ENCODE data around the gene PKDCC.

PKDCC gene

DNA sequence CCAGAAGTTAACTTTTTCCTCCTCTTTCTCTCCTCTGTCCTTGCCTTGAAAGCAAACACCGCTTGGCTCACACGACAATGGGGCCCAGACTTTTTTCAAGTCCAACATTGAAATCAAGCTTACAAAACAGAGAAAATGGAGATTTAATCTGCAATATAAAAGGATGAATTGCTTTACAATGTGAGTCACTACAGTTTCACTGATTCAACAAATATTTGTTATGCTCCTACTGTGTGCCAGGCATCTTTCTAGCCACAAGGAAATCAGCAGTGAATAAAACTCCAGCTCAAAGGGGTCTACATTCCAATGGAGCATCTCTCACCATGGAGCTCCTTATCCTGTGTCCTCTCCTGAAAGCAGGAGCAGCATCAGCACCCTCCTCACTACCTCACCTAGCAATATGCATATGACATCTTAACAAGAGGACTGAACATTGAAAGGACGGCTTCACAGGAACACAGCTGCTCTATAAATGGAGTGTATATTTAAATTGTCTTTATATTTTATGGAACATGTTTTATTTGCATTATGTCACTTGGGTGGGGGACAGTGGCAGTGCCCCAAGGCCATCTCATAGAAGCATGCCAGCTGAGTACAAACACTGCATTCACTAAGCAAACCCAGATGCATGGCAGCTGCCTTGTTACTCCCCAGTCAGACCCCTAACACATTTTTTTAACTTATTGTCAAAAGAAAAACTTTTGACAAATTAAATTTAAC is 39.5 kb downstream of the PKDCC start:
- DNase-seq (ENCODE audit: low read depth) = no peak

DNA sequence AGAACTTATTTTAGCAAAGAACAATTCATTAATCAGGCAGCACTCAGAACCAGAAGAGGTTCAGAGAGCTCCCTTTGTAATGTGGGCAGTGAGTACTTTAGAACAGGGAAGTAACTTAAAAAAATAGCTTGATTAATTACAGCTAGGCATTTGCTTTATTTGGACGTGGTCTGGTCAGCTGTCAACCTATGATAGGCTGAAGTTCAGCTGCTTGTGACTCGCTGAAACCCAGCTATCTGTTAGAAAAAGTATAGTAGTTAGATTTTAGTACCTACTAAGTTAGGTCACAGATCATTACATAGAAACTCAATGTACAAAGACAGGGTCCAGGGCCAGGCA is 40.0 kb downstream of the PKDCC start:
- no peak for DNase-seq (ENCODE audit: low read depth)

DNA sequence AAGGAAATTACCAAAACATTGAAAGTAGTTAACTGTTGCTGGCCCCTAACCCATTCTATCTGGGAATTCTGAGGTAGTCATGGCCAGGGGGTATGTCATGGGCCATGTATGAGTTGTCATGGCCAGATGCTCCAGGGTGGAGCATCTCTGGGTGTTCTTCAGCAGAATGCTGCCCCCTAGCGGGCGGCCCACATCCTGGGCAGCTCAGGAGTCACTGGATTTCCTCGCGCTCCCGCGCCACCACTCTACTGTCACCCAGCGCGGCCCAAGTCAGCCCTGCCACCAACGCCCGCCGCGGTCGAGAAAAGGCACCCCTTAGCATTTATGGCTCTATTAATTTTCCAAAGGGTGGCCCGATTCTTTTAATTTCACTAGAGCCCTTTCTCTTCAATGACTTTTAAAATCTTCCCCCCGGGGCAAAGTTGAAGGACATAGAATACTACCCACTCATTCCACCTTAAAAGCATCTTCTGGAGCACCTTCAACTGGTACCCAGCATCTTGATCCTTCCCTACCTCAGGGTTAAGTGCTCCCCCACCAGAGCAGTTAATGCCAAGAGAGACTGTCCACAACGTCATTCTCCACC is 41.6 kb downstream of the PKDCC start:
- no peak for DNase-seq (ENCODE audit: low read depth)

DNA sequence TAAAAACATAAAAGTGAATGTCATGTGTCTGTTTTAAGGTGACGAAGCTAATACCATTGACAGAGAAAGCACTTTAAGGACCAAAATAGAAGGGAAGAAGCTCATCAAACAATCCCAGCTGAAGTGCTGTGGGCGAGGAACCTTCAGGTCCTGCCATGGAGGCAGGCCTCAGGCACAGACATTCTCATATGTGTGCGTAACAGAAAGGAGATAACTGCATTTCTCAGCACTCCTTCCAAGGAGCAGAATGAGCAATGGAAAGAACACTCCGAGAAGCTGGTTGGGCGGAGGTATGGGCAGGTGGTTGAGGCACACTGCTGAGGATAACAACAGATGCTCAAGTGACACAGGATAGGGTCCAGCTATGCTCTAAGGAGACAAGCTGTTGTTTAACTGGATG is 42.4 kb downstream of the PKDCC start:
- DNase-seq (ENCODE audit: low read depth) = no peak

DNA sequence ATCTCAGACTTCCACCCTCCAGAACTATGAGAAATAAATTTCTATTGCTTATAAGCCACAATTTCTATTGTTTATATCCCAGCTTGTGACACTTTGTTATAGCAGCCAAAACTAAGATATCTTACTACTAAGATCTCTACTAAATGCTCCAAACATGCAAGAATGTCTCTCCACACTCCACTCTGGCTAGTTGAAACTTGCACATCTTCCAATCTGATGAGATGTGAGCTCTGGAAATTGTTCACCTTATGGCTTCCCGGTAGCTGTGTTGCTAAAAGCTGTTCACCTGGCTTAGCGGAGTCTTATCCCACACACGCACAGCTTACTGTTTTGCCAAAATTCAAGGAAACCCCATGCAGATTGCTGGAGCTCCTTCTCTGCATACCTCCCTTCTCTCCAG is 43.9 kb downstream of the PKDCC start:
- DNase-seq (ENCODE audit: low read depth) = no peak

DNA sequence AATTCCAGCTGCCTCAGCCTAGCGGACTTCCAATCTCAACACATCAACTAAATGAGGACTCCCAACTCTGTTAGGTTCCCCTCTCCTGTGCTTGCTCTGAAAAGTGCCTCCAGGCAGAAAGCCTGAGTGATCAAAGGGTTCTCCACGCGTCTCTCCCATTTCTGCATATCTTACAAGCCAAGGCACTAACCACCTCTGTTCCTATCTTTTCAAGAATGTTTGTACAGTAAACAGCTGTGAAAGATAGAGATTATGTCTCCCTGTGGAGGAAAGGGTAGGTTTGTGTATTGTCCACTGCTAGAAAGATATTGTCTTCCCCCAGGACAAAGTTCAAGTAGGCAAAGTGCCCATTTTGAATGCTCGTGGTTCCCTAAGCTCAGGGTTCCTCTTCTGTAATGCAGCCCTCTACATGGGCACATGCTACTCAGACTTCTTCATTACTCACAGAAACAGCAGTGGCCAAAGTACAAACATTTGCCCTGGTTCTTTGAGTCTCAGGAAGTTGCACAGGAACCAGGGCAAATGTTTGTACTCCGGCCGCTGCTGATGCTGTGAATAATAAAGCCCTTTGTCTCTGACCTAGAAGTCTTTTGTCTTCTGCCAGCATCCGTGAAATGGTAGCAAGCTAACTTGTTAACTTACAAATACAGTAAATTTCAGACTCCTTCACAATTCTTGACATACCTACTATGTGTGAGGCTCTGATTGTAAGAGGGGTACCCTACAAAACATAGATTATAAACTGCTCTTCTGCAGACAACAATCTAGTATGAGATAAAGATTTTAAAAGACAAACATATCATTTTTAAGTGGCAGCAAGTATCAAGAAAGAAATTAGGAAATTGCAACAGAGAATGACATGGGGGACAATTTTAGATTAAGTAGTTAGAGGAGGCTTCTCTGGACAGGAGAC is 44.5 kb downstream of the PKDCC start:
- DNase-seq (ENCODE audit: low read depth) = no peak

DNA sequence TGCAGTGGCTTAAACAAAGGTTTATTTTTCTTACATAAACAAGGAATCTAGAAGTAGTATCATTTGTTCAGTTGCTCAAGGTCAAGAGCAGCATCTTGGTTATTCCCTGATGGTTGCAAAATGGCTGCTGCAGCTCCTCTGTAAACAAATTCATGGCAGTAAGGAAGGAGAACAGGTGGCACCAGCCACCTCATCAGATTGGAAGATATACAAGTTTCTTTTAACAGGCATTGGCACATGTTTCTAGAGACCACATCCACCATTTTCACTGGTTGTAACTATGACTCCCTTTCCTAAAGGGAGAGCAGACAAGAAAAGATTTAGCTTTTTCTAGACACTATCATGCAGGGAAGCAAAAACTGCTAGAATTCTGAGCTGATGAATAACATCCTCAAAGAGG is 46.3 kb downstream of the PKDCC start:
- DNase-seq (ENCODE audit: low read depth) = no peak

DNA sequence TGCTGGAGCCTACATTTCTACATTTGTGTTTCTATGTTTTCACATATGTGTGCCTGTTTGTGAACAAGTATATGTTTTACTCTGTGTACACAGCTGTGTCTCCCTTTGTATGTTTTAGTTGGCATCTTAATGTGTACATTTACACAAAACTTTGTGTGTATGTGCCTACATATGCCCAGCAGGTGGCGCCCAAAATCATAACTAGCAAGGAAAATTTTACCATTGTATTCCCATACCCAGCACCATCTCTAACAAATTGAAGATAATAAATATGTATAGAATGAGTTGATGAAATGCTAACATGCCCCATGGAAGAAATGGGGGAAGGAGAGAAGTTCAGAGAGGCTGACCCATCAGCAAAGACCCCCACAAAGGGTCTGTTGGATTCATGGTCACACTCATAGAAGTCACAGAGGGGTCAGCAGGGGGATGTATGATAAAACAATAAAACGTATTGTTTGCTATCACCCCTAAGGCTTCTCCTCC is 48.1 kb downstream of the PKDCC start:
- peak; percentile 63 for DNase-seq (ENCODE audit: low read depth)

DNA sequence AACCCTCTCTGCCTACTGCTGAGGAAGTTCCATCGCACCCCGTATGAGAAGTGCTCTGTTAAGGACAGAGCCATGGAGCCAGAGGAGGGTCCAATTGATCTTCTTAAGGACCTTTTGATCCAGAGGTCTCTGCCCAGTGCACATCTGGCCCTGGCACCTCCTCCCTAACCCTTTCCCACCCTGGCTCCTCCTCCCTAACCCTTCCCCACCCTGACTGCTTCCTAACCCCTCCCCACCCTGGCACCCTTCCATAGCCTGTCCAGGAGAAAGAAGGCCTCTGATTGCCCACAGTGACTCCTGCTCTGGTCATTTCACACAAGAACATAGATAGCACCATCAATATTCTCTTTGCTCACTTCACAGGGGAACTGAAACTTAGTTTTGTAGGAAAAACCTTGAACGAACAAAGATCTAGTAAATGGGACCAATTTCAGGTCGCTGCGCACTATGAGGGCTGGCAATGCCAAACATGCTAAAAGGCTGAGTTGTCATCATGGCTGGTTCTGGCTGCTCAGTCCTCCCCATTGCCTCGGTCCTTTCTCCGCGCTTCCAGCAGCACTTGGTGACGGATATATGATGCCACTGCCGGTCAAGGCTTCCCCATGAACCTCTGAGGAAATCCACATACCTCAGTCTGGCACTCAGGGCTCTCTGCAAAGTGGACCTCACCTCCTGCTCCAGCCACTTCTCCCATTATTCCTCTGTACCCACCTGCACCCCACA is 49.2 kb downstream of the PKDCC start:
- no peak for DNase-seq (ENCODE audit: low read depth)

DNA sequence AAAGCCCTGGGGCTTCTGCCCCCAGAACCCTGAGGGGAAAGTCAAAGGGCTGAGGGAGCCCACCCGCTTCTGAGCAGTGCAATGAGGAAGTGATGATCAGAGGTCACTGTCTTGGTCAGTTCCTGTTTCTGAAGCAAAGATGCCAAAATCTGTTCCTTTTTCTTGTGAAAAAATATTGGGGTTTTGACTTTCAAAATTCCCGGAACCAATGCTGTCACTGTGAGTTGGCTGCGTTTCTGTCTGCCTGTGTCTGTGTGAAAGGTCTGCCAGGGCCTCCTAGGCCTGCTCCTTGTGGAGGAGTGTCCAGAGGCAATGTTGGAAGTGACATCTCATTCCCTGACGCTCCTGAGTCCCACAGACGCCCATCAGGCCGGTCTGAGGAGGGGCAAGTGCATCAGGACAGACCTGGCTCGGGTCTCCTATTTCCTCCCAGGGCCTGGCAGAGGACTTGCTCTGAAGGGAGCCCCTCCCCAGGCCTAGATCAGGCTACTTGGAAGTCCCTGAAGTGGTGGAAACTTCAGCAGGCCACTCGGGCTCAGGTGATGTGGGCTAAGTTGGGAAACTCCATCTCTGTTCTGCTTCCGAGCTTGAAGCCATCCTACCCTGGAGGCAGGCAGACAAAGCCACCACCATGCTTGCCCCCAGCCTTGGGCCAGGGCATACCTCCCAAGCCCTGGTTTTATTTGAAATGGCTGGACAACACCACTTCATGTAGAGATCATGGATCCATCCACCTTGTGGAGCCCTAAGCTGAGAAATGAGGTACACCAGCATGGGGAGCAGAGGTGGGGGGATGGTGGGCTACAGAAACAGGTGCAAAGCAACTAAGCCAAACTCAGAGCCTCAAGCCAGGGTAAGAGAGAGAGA is 51.0 kb downstream of the PKDCC start:
- no peak for DNase-seq (ENCODE audit: low read depth)

DNA sequence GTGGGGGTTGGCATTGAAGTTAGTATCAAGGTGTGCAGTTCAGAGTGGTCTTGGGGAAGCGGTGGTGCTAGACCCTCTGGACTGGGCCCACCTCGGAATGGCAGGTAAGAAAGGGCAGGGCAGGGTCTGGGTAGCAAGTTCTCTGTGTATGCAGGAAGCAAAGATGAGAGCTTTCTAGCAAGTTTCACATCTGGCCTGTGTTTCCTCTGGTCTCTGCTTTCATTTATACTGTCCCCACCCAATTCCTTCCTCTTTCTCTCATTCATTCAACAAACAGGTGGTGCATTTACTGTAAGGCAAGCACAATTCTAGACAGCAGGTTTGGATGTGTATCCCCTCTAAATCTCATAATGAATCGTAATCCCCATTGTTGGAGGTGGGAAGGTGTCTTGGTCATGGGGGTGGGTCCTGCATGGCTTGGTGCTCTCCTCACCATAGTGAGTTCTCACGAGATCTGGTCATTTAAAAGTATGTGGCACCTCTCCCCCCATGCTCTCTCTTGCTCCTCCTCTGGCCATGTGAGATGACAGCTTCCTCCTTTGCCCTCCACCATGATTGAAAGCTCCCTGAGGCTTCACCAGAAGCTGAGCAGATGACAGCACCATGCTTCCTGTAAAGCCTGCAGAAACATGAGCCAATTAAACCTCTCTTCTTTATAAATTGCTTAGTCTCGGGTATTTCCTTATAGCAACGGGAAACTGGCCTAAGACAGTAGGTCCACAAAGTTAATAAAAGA is 51.8 kb downstream of the PKDCC start:
- no peak for DNase-seq (ENCODE audit: low read depth)

DNA sequence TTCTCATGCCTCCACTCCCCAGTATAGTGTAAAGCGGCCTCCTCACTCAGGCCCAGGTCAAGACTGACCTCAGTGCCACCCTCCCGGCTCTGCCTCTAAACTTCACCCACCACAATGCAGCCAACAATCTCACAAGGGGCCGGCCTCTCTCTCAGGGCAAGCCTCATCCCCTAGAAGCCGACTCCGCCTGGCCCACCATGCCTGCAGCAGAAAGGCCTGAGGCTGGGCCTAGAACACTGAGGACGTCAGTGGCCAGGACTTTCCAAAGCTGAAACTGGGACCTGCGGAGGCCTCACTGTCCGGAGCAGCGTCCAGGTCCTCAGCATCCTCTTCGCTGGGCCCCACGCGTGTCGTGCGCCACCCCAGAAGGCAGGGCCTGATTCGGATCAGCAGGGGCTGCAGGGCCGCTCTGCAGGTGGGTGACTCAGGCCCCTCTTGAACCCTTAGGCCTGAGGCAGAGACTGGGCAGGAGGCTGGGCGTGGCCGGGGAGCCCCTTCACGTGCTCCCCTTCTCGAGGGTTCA is 52.9 kb downstream of the PKDCC start:
- DNase-seq (ENCODE audit: low read depth) = no peak

DNA sequence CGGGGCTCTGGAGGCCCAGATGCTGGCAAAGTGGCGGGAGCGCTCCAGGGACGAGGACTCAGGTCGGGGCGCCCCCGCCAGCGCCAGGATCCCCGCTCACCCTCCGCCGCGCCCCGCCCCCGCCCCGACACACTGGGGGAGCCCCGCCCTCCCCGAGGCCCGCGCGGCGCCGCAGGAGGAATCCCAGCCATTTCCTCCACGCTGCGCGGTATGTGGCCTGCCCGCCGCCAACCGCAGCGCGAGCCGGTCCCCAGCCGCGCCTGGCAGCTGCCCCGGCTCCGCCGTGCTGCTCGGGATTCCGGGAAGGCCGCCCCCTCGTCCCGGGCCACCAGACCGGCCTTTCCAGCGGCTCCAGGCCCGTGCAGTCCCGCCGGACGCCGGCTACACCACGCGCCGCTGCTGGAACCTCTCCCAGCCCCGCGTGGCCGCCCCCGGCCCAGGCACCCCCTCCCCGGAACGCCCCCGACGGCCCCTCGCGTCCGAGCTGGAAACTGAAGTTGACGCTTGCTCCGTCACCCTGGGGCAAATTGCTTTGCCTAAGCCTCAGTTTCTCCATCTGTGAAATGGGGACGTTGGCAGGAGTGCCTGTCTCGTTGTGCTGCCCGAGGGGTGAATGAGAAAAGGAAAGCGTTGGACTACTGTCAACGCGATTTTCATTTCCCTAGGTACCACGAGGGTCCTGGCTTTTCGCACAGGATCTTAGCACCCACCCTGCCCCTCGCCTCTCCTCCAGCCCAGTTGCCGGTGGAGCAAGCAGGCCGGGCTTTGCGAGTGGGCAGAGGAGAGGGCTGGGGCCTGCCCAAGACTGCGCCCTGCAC is 53.6 kb downstream of the PKDCC start:
- DNase-seq (ENCODE audit: low read depth) = peak; percentile 51

DNA sequence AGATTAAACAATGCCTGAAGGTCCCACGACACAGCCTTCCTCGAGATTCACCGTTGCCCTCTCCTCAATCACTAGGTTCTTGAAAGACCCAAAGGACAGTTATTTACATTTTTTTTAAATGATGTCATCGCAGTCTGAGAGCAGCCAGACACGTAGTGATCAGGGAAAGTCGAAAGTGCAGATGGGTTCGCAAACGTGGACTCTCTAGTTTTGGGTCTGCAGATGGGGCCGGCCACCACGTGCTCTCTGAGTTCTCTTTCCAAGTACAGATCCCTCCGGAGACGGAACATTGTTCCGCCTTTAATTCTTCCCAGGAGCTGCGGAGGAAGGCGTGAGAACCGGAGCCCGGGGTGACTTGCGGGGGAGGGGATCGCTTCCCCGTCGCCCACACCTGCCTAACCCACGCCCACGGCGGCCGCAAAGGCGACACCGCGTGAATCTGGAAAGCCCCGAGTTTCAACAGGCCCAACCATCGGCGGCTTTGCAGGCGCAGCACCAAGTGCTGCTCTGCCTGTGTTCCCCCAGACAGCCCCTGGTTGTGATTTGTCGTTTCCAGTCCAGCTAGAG is 54.3 kb downstream of the PKDCC start:
- peak; percentile 92 for DNase-seq (ENCODE audit: low read depth)

DNA sequence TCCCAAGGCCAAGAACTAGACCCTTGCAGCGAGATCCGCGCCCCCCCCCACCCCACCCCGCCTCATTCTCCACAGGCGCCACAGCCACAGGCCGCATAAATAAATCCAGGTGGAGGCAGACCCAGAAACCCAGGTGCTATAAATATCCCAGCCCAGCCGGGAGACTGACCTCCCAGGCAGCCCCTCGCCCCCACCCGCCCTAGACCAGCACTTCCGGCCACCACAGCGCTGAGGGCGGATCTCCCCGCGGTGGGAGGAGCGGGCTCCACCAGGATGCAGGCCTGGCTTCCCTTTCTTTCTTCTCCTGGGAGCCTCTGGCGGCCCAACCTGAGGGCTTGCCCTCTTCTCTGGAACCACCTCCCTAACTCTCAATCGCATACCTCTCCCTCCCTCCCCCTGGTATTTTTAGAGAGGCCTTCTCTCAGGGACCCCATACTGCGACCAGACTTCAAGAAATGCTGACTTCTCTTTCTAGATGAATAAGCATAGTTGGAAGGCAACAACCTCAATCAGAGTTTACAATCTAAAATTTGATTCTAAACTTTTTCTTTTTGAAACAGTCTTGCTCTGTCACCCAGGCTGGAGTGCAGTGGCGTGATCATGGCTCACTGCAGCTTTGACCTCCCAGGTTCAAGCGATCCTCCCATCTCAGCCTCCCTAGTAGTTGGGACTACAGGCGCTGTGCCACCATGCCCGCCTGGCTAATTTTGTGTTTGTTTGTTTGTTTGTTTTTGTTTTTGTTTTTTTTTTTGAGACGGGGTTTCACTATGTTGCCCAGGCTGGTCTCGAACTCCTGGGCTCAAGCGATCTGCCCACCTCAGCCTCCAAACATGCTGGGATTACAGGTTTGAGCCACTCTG is 55.0 kb downstream of the PKDCC start:
- DNase-seq (ENCODE audit: low read depth) = no peak

DNA sequence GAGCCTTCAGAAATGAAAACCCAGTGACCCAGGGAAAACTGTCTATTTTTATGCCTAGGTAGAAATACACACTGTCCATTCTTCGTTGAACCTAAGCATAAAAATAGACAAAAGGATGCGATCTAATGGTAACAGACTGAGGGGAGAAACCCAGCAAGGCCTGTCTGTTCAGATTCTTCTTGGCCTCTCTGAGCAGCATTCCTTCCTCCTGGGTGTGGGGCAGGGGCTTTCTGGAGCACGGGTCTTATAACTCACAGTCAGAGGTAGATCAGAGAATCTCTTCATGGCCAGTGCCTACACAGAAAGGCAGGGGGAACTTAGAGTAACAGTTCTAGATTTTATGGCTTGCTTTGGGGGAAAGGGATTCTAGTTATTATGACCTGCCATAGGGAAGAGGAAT is 56.0 kb downstream of the PKDCC start:
- DNase-seq (ENCODE audit: low read depth) = no peak

DNA sequence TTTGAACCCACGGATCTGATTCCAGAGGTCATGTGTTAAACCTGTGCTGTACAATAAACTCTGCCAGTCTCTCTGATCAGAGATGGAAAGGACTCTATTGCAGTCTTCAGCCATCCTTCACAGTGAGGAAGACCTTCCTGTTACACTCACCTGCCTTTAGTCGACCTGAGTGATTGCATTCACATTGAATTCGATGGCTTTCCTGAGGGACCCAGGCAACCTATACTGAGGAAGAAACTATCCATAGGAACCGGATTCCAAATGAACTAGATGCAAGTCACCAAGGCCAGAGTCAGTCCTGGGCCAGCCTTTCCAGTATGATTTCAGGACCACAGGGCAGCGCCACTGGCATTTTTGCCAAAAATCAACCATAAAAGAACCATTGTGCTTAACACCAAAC is 56.8 kb downstream of the PKDCC start:
- DNase-seq (ENCODE audit: low read depth) = no peak

All from stimulated activated CD4-positive, alpha-beta T cell treated with anti-CD3 and anti-CD28 coated beads, Interleukin-2, amount 100 ng/mL, for 4 hours (primary cell).